ENCODE results near the gene PLPPR2.

- TF ChIP-seq POLR2A (IDR thresholded peaks at IDR 0.05; ENCODE audit: low read length) (no peak), GATA1 (IDR thresholded peaks at IDR 0.05; ENCODE audit: low read depth, low read length) (no peak)
Measured at GRCh38 chr19:11400798-11401197, 45.6 kb downstream of the PLPPR2 start.
